ENCODE data around the gene CCDC47.

DNA sequence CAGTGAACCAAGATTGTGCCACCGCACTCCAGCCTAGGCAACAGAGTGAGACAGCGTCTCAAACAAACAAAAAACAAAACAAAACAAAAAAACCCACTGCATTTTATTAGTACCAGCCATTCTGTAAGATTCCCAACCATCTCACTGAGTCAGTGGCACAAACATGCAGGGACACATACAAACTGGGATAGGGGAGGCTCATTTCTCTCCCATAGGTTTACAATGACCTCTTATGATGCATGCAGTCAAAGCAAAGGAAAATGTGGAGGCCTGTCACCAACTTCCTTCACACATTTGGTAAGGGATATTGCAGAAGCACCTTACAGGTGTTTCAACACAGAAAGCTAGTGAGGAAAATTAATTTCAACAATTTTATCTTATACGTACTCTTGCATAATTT, 19.4 kb downstream of the CCDC47 start:
- TF ChIP-seq, protein P1, sequence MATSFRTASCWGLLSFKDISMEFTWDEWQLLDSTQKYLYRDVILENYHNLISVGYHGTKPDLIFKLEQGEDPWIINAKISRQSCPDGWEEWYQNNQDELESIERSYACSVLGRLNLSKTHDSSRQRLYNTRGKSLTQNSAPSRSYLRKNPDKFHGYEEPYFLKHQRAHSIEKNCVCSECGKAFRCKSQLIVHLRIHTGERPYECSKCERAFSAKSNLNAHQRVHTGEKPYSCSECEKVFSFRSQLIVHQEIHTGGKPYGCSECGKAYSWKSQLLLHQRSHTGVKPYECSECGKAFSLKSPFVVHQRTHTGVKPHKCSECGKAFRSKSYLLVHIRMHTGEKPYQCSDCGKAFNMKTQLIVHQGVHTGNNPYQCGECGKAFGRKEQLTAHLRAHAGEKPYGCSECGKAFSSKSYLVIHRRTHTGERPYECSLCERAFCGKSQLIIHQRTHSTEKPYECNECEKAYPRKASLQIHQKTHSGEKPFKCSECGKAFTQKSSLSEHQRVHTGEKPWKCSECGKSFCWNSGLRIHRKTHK (tag by site-specific recombination; IDR thresholded peaks at IDR 0.05), result no peak
- TF ChIP-seq, protein P2, sequence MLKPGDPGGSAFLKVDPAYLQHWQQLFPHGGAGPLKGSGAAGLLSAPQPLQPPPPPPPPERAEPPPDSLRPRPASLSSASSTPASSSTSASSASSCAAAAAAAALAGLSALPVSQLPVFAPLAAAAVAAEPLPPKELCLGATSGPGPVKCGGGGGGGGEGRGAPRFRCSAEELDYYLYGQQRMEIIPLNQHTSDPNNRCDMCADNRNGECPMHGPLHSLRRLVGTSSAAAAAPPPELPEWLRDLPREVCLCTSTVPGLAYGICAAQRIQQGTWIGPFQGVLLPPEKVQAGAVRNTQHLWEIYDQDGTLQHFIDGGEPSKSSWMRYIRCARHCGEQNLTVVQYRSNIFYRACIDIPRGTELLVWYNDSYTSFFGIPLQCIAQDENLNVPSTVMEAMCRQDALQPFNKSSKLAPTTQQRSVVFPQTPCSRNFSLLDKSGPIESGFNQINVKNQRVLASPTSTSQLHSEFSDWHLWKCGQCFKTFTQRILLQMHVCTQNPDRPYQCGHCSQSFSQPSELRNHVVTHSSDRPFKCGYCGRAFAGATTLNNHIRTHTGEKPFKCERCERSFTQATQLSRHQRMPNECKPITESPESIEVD (tag by site-specific recombination; IDR thresholded peaks at IDR 0.05), result no peak
- TF ChIP-seq ZNF610 (tag by site-specific recombination; IDR thresholded peaks at IDR 0.05; ENCODE audit: borderline replicate concordance), result no peak
- TF ChIP-seq ZNF843 (tag by site-specific recombination; IDR thresholded peaks at IDR 0.05), result no peak
- TF ChIP-seq, protein P3, sequence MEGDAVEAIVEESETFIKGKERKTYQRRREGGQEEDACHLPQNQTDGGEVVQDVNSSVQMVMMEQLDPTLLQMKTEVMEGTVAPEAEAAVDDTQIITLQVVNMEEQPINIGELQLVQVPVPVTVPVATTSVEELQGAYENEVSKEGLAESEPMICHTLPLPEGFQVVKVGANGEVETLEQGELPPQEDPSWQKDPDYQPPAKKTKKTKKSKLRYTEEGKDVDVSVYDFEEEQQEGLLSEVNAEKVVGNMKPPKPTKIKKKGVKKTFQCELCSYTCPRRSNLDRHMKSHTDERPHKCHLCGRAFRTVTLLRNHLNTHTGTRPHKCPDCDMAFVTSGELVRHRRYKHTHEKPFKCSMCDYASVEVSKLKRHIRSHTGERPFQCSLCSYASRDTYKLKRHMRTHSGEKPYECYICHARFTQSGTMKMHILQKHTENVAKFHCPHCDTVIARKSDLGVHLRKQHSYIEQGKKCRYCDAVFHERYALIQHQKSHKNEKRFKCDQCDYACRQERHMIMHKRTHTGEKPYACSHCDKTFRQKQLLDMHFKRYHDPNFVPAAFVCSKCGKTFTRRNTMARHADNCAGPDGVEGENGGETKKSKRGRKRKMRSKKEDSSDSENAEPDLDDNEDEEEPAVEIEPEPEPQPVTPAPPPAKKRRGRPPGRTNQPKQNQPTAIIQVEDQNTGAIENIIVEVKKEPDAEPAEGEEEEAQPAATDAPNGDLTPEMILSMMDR (tag by site-specific recombination; IDR thresholded peaks at IDR 0.05), result no peak
- no peak for TF ChIP-seq YY1 (tag by site-specific recombination; IDR thresholded peaks at IDR 0.05)
- TF ChIP-seq, protein P4, sequence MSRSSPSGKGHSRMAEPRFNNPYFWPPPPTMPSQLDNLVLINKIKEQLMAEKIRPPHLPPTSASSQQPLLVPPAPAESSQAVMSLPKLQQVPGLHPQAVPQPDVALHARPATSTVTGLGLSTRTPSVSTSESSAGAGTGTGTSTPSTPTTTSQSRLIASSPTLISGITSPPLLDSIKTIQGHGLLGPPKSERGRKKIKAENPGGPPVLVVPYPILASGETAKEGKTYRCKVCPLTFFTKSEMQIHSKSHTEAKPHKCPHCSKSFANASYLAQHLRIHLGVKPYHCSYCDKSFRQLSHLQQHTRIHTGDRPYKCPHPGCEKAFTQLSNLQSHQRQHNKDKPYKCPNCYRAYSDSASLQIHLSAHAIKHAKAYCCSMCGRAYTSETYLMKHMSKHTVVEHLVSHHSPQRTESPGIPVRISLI (tag by site-specific recombination; IDR thresholded peaks at IDR 0.05), result no peak
- TF ChIP-seq KLF16 (tag by site-specific recombination; IDR thresholded peaks at IDR 0.05), result no peak
- TF ChIP-seq, protein P5, sequence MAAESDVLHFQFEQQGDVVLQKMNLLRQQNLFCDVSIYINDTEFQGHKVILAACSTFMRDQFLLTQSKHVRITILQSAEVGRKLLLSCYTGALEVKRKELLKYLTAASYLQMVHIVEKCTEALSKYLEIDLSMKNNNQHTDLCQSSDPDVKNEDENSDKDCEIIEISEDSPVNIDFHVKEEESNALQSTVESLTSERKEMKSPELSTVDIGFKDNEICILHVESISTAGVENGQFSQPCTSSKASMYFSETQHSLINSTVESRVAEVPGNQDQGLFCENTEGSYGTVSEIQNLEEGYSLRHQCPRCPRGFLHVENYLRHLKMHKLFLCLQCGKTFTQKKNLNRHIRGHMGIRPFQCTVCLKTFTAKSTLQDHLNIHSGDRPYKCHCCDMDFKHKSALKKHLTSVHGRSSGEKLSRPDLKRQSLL (tag by site-specific recombination; IDR thresholded peaks at IDR 0.05), result no peak
- TF ChIP-seq, protein P6, sequence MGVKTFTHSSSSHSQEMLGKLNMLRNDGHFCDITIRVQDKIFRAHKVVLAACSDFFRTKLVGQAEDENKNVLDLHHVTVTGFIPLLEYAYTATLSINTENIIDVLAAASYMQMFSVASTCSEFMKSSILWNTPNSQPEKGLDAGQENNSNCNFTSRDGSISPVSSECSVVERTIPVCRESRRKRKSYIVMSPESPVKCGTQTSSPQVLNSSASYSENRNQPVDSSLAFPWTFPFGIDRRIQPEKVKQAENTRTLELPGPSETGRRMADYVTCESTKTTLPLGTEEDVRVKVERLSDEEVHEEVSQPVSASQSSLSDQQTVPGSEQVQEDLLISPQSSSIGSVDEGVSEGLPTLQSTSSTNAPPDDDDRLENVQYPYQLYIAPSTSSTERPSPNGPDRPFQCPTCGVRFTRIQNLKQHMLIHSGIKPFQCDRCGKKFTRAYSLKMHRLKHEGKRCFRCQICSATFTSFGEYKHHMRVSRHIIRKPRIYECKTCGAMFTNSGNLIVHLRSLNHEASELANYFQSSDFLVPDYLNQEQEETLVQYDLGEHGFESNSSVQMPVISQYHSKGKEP (tag by site-specific recombination; IDR thresholded peaks at IDR 0.05), result no peak
- TF ChIP-seq SETDB1 (IDR thresholded peaks at IDR 0.05; ENCODE audit: insufficient read length, low read length), result no peak
- TF ChIP-seq ZNF350 (tag by site-specific recombination; IDR thresholded peaks at IDR 0.05), result no peak
- no peak for TF ChIP-seq ZBTB7A (tag by site-specific recombination; IDR thresholded peaks at IDR 0.05; ENCODE audit: low read depth)
